Parathyroid adenoma (tissue), 2 donors: Measurements from ENCODE around the gene GRID1.

Source experiments
- H2AFZ ChIP-seq: fragments of 300-600 bp; sonication (generic); one replicate; pipeline ENCODE4 v1.7.0; 2017; ENCODE audit warnings: antibody characterized with exemption, mild to moderate bottlenecking
- H3K27ac ChIP-seq: fragments of 300-600 bp; sonication (generic); one replicate; pipeline ENCODE4 v1.7.0; 2017
- H3K27me3 ChIP-seq: fragments of 300-600 bp; sonication (generic); one replicate; pipeline ENCODE4 v1.7.0; 2017; ENCODE audit warnings: low read length; ENCODE audit not compliant: control insufficient read depth, insufficient read depth
- H3K36me3 ChIP-seq: fragments of 300-600 bp; sonication (generic); one replicate; pipeline ENCODE4 v1.7.0; 2017; ENCODE audit warnings: low read length; ENCODE audit not compliant: control insufficient read depth, insufficient read depth
- H3K4me1 ChIP-seq: fragments of 300-600 bp; sonication (generic); one replicate; pipeline ENCODE4 v1.7.0; 2017; ENCODE audit warnings: control low read depth
- H3K4me2 ChIP-seq: fragments of 300-600 bp; sonication (generic); one replicate; pipeline ENCODE4 v1.7.0; 2017; ENCODE audit warnings: low read length
- H3K4me3 ChIP-seq: fragments of 300-600 bp; sonication (generic); one replicate; pipeline ENCODE4 v1.7.0; 2017; ENCODE audit warnings: low read depth, low read length
- H3K79me2 ChIP-seq: fragments of 300-600 bp; sonication (generic); one replicate; pipeline ENCODE4 v1.7.0; 2017; ENCODE audit warnings: control low read depth
- H3K9ac ChIP-seq: fragments of 300-600 bp; sonication (generic); one replicate; pipeline ENCODE4 v1.7.0; 2017; ENCODE audit warnings: mild to moderate bottlenecking
- H3K9me3 ChIP-seq: fragments of 300-600 bp; sonication (generic); one replicate; pipeline ENCODE4 v1.7.0; 2017; ENCODE audit warnings: low read length; ENCODE audit not compliant: control insufficient read depth
- TF ChIP-seq, protein P1 (sequence below): fragments of 300-600 bp; sonication (generic); IDR thresholded peaks from one replicate; pipeline ENCODE4 v1.7.0; 2017; ENCODE audit warnings: antibody characterized with exemption, mild to moderate bottlenecking
- donor health status: primary hyperparathyroidism.

Gene GRID1

DNA sequence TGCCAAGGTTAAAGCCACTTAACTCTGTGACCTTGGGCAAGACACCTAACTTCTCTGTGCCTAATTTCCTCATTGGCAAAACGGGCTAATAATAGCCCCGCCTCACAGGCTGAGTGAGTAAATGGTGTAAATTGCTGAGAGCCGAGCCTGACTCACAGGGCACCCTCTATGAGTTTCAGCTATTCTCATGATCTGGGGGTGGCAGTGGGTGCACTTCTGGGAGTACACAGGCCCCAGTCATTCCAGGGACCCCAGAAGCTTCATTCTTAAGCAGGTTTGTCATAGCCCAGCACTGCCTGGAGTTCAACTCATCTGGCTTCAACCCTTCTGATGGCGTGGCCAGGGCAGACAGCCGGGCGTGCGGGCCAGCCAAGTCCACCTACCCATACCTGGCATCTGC lies 137.2 kb downstream of the GRID1 start:
- Histone ChIP-seq H3K27me3 (no peaks in the 10 kb centered on the region), H3K9me3 (no peaks in the 10 kb centered on the region), H3K36me3 (no peaks in the 10 kb centered on the region), H3K27ac (no peak overlapping the region), H3K9ac (no peak overlapping the region), H3K4me2 (no peak overlapping the region), H3K4me1 (no peaks in the 10 kb centered on the region), H3K4me3 (no peak overlapping the region), H2AFZ (no peak overlapping the region), H3K79me2 (no peaks in the 10 kb centered on the region)
- TF ChIP-seq, protein P1, sequence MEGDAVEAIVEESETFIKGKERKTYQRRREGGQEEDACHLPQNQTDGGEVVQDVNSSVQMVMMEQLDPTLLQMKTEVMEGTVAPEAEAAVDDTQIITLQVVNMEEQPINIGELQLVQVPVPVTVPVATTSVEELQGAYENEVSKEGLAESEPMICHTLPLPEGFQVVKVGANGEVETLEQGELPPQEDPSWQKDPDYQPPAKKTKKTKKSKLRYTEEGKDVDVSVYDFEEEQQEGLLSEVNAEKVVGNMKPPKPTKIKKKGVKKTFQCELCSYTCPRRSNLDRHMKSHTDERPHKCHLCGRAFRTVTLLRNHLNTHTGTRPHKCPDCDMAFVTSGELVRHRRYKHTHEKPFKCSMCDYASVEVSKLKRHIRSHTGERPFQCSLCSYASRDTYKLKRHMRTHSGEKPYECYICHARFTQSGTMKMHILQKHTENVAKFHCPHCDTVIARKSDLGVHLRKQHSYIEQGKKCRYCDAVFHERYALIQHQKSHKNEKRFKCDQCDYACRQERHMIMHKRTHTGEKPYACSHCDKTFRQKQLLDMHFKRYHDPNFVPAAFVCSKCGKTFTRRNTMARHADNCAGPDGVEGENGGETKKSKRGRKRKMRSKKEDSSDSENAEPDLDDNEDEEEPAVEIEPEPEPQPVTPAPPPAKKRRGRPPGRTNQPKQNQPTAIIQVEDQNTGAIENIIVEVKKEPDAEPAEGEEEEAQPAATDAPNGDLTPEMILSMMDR = no peak

DNA sequence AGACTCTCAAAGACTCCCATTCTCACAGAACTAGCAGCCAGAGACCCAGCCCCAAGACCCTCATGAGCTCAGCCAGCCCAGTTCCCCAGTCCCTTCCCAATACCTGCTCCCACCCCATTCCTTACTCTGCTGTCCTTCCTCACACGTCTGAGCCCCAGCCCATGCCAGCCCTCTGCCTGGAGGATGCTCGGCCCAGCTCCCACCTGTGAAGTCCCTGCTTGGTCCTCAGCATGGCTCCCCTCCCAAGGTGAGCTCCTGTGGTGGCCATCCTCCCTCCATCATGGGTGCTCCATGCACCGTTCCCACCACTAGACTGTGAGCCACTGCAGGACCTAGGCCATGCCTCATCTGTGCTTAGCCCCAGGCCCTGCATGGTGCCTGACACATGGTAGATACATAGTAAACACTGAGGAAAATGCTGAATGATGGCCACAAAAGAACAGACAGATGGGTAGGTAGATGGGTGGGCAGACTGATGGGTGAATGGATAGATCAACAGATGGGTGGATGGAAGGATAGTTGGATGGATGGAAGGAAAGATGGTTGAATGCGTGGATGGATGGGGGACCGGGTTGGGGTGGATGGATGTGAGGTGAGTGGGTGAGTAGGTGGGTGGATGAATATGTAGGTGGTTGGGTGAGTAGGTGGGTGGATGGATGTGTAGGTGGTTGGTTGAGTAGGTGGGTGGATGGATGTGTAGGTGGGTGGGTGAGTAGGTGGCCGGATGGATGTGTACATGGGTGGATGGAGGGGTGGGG lies 138.9 kb downstream of the GRID1 start:
- H3K9me3 ChIP-seq = no peaks in the 10 kb centered on the region
- no peak overlapping the region for H3K4me2 ChIP-seq
- no peak overlapping the region for H3K4me3 ChIP-seq
- TF ChIP-seq, protein P1 = no peak
- no peaks in the 10 kb centered on the region for H3K79me2 ChIP-seq
- H2AFZ ChIP-seq = no peak overlapping the region
- no peaks in the 10 kb centered on the region for H3K4me1 ChIP-seq
- no peaks in the 10 kb centered on the region for H3K27me3 ChIP-seq
- H3K9ac ChIP-seq = no peak overlapping the region
- H3K27ac ChIP-seq = no peak overlapping the region
- H3K36me3 ChIP-seq = no peaks in the 10 kb centered on the region

DNA sequence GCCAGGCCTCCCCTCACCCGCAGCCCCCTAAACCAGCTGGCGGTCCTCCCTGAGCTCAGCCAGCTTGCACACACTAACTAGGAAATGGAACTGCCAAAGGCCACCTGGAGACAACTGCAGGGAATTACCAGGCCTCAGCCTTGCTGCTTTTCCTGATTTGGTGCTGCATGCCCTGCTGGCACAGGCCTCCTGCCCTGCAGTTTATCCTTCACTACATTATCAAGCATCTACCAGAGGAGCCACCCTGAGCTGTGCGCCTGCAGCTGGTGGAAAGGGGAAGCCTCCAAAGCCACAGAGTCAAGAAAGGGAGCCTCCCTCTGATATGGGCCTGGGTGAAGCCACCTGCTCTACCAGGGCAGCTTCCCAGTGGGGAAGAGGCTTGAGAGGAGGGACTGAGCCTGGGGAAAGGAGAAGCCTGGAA lies 139.8 kb downstream of the GRID1 start:
- H3K79me2 ChIP-seq = no peaks in the 10 kb centered on the region
- H2AFZ ChIP-seq = no peak overlapping the region
- H3K9ac ChIP-seq = no peak overlapping the region
- no peak overlapping the region for H3K4me3 ChIP-seq
- H3K9me3 ChIP-seq = no peaks in the 10 kb centered on the region
- H3K4me1 ChIP-seq = no peaks in the 10 kb centered on the region
- H3K27me3 ChIP-seq = no peaks in the 10 kb centered on the region
- no peaks in the 10 kb centered on the region for H3K36me3 ChIP-seq
- no peak overlapping the region for H3K4me2 ChIP-seq
- no peak overlapping the region for H3K27ac ChIP-seq
- TF ChIP-seq, protein P1 = no peak

DNA sequence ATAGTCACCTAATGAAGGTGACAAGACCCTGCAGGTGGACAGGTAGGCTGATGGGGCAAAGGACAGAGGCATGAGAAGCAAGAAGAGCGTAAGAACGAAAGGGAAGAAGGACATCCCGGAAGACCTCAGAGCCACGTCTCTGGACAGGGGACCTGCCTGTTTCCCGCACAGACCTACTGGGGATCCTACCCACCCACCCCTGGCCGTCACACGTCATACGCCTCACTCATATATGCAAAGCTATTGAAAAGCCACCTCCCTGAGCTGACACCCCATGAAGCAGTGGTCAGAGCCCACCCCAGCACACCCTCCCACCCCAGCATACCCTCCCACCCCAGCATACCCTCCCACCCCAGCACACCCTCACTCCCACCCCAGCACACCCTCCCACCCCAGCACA lies 140.6 kb downstream of the GRID1 start:
- TF ChIP-seq, protein P1 = no peak
- Histone ChIP-seq H3K27me3 (no peaks in the 10 kb centered on the region), H3K36me3 (no peaks in the 10 kb centered on the region), H3K4me1 (no peaks in the 10 kb centered on the region), H3K4me2 (no peak overlapping the region), H2AFZ (no peak overlapping the region), H3K4me3 (no peak overlapping the region), H3K79me2 (no peaks in the 10 kb centered on the region), H3K9ac (no peak overlapping the region), H3K27ac (no peak overlapping the region), H3K9me3 (no peaks in the 10 kb centered on the region)
